Activated CD8-positive, alpha-beta memory T cell treated with anti-CD3 and anti-CD28 coated beads, Interleukin-2, amount 10 ng/mL, durations not matched to agents 7 days and 5 days (primary cell): Measurements from ENCODE around the gene YIF1A. TPM values are rescaled to one million over a fixed set of nuclear protein-coding genes. Genes with fewer than 3 reads are reported as not detected.
A peak's percentile ranks its signal among the peaks of the same experiment; 100 is the strongest.

ENCODE experiments used
- ATAC-seq: fragments of 150-1000 bp; cut with Tn5 transposase; one replicate; pipeline ENCODE4 v1.10.0; 2021; ENCODE audit warnings: moderate library complexity
- CTCF ChIA-PET: fragments of 350-600 bp; sonication (Branson Sonifier 250); formaldehyde crosslinking; loops from one replicate; lab custom pipeline; 2021; ENCODE audit warnings: antibody characterized with exemption; lab: Charles Lee
- DNase-seq: peaks from one replicate; pipeline ENCODE4 v3.0.0-alpha.2; 2020
- H3K27ac Mint-ChIP-seq: one replicate; pipeline ENCODE4 v1.8.0; 2021; ENCODE audit warnings: mild to moderate bottlenecking, mixed read lengths
- H3K27me3 Mint-ChIP-seq: one replicate; pipeline ENCODE4 v1.8.0; 2021; ENCODE audit warnings: mixed read lengths
- H3K36me3 Mint-ChIP-seq: one replicate; pipeline ENCODE4 v1.8.0; 2021; ENCODE audit warnings: mild to moderate bottlenecking, mixed read lengths
- H3K4me1 Mint-ChIP-seq: one replicate; pipeline ENCODE4 v1.8.0; 2021; ENCODE audit warnings: mixed read lengths
- H3K4me3 Mint-ChIP-seq: one replicate; pipeline ENCODE4 v1.8.0; 2021; ENCODE audit warnings: mild to moderate bottlenecking, moderate library complexity, mixed read lengths
- H3K9me3 Mint-ChIP-seq: one replicate; pipeline ENCODE4 v1.8.0; 2022; ENCODE audit warnings: low read depth, mixed read lengths
- total RNA-seq, 2 experiments: library from RNA; stranded (reverse); gene quantifications; one replicate each; pipeline ENCODE4 v1.2.3, GENCODE V29; 2021

Gene YIF1A
- total RNA-seq, 2 experiments from 2014 or later: 56.5 to 73.9 TPM

- no peak for ATAC-seq
- no peak overlapping the region for H3K4me3 Mint-ChIP-seq
- peaks cover 34% of the 10 kb centered on the region for H3K4me1 Mint-ChIP-seq
- no peak overlapping the region for H3K27ac Mint-ChIP-seq
- H3K9me3 Mint-ChIP-seq: no peaks in the 10 kb centered on the region
- H3K36me3 Mint-ChIP-seq: peaks cover 3% of the 10 kb centered on the region
- no peak for DNase-seq
- CTCF ChIA-PET: interaction anchor here (1.6 to 8.7 kb wide), 2 partner anchors 20 to 54 kb away, joined by 6 to 174 read pairs; no protein-coding TSS in a partner anchor
- no peaks in the 10 kb centered on the region for H3K27me3 Mint-ChIP-seq
Measured at GRCh38 chr11:66331542-66332370, 42.8 kb upstream of the YIF1A start.

GRCh38 chr11:66330931-66331330 lies 42.0 kb upstream of the YIF1A start:
- Mint-ChIP-seq H3K4me3 (no peak overlapping the region), H3K9me3 (no peaks in the 10 kb centered on the region), H3K27me3 (no peaks in the 10 kb centered on the region), H3K4me1 (peaks cover 33% of the 10 kb centered on the region), H3K27ac (no peak overlapping the region), H3K36me3 (no peaks in the 10 kb centered on the region)
- CTCF ChIA-PET: interaction anchor here (0.9 to 8.7 kb wide), 6 partner anchors 13 to 58 kb away, joined by 3 to 174 read pairs (median 8); partner anchors contain the start of genes B4GAT1 and CD248
- DNase-seq: no peak
- ATAC-seq: no peak

DNA sequence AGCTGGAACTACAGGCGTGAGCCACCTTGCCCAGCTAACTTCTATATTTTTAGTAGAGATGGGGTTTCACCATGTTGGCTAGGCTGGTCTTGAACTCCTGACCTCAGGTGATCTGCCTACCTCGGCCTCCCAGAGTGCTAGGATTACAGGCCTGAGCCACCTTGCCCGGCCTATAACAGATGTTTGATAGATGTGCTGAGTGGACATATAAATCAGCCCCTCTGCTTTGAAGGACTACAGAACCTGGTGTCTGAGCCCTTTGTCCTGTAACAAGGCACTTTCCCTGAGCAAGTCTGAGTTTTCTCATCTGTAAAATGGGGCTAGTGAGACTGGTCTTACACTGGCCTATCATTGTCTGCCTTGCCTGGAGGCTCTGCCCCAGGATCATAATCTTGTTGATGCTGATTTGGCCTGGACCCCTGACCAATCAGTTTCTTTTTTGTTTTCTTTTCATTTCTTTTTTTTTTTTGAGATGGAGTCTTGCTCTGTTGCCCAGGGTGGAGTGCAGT lies 40.3 kb upstream of the YIF1A start:
- peak overlapping the region; percentile 81 for H3K27ac Mint-ChIP-seq
- no peaks in the 10 kb centered on the region for H3K36me3 Mint-ChIP-seq
- no peaks in the 10 kb centered on the region for H3K9me3 Mint-ChIP-seq
- CTCF ChIA-PET: interaction anchor here (0.8 to 8.7 kb wide), 10 partner anchors 10 to 107 kb away, joined by 3 to 174 read pairs (median 5); partner anchors contain the start of genes B4GAT1 and CD248
- no peak for DNase-seq
- ATAC-seq: no peak
- H3K27me3 Mint-ChIP-seq: no peaks in the 10 kb centered on the region
- no peak overlapping the region for H3K4me3 Mint-ChIP-seq
- peaks cover 45% of the 10 kb centered on the region for H3K4me1 Mint-ChIP-seq

GRCh38 chr11:66328302-66329144 lies 39.6 kb upstream of the YIF1A start:
- ATAC-seq: peak; percentile 85

DNA sequence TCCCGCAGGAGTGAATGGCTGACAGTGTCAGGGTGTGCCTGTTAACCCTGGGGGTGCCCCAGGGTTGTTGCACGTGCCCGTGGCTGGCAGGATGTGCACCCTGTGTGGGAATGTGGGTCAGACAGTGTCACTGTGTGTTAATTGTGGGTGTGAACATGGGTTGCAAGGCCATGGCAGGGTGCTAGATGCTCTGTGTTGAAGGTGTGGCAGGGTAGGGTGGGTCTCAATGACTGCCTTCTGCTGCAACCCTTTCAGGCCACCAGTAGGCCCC lies 39.0 kb upstream of the YIF1A start:
- DNase-seq: peak; percentile 79
- Mint-ChIP-seq H3K27ac (peak overlapping the region; percentile 81), H3K36me3 (no peaks in the 10 kb centered on the region), H3K9me3 (no peaks in the 10 kb centered on the region), H3K27me3 (no peaks in the 10 kb centered on the region), H3K4me3 (no peak overlapping the region), H3K4me1 (peaks cover 51% of the 10 kb centered on the region)
- peak; percentile 63 for ATAC-seq
- CTCF ChIA-PET: no interaction called here

More at GRCh38 chr11:66328302-66329144, 39.6 kb upstream of the YIF1A start:
- Mint-ChIP-seq H3K27ac (peak overlapping the region; percentile 81), H3K9me3 (no peaks in the 10 kb centered on the region), H3K27me3 (no peaks in the 10 kb centered on the region), H3K4me1 (peaks cover 51% of the 10 kb centered on the region), H3K4me3 (peak overlapping the region; percentile 10), H3K36me3 (no peaks in the 10 kb centered on the region)
- peak; percentile 89 for DNase-seq
- CTCF ChIA-PET: interaction anchor here (0.8 to 8.7 kb wide), 9 partner anchors 11 to 106 kb away, joined by 3 to 174 read pairs (median 5); partner anchors contain the start of genes B4GAT1 and CD248

DNA sequence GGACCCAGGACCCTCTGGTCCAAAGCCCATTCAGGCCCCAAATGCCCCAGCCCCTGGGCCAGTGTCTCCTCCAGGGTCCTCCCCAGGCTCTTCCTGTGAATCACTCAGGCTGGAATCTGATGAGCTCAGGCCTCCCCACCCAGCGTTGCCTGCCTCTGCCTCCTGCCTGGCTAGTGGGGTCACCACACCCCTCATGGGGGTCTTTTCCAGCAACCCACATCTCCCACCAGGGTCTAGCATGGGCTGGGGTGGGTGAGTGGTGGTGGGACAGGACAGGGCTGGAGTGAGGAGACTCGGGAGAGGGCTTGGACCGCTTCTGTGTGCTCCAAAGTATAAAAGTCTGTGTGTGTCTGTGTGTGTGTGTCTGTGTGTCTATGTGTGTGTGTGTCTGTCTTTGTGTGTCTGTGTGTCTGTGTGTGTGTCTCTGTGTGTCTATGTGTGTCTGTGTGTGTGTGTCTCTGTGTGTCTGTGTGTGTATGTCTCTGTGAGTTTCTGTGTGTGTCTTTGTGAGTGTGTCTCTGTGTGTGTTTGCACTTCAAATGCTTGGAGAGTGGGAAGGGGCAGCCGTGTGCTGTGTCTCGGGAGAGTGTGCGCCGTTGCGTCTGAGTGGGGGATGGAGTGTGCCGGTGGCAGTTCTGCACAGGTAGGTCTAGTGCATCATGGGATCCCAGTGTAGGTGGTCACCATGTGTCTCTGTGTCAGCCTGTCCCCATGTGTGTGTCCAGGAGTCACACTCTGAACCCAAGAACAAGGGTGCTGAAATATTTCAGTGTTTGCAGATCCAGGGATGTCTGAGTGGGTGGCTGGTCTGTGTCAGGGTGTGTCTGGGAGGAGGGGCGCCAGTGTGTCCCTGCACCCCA lies 38.5 kb upstream of the YIF1A start:
- H3K36me3 Mint-ChIP-seq: no peaks in the 10 kb centered on the region
- peaks cover 52% of the 10 kb centered on the region for H3K4me1 Mint-ChIP-seq
- no peaks in the 10 kb centered on the region for H3K27me3 Mint-ChIP-seq
- ATAC-seq: no peak
- no peaks in the 10 kb centered on the region for H3K9me3 Mint-ChIP-seq
- no peak for DNase-seq
- CTCF ChIA-PET: interaction anchor here (1.2 to 3.7 kb wide), 5 partner anchors 10 to 62 kb away, joined by 4 to 75 read pairs (median 4); partner anchors contain the start of gene CD248
- H3K4me3 Mint-ChIP-seq: no peak overlapping the region
- H3K27ac Mint-ChIP-seq: peak overlapping the region; percentile 81

GRCh38 chr11:66326261-66327111 lies 37.5 kb upstream of the YIF1A start:
- Mint-ChIP-seq H3K27me3 (no peaks in the 10 kb centered on the region), H3K36me3 (no peaks in the 10 kb centered on the region), H3K4me1 (peaks cover 54% of the 10 kb centered on the region), H3K27ac (peak overlapping the region; percentile 92), H3K4me3 (peak overlapping the region; percentile 12), H3K9me3 (no peaks in the 10 kb centered on the region)
- ATAC-seq: peak; percentile 56
- CTCF ChIA-PET: interaction anchor here (1.0 to 3.7 kb wide), 6 partner anchors 9 to 62 kb away, joined by 4 to 75 read pairs (median 4); partner anchors contain the start of genes B4GAT1 and CD248
- peak; percentile 82 for DNase-seq

DNA sequence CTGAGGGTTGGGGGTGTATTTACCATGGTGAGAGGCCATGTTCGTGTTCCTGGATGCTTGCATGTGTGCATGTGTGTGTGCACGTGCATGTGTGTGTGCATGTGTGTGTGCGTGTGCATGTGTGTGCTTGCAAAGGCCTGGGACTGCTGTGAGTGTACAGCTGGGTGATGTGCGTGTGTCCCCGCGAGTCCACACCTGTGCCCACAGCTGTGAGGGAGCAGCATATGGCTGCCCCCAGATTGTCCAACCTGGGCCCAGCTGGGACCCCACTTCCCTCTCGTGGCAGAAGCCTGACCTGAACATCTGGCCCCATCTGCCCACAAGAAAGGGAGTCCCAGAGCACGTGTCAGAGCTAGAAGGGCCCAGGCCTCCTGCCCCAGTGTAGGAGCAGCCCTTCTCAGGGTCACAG lies 36.3 kb upstream of the YIF1A start:
- DNase-seq (no peak), ATAC-seq (no peak)
- Mint-ChIP-seq H3K36me3 (peaks cover 1% of the 10 kb centered on the region), H3K4me3 (no peak overlapping the region), H3K4me1 (peaks cover 55% of the 10 kb centered on the region), H3K9me3 (peaks cover 1% of the 10 kb centered on the region), H3K27ac (peak overlapping the region; percentile 92), H3K27me3 (no peaks in the 10 kb centered on the region)
- CTCF ChIA-PET: interaction anchor here (3.7 kb wide), 1 partner anchor 14 kb away, joined by 75 read pairs; no protein-coding TSS in a partner anchor

GRCh38 chr11:66324664-66325063 lies 35.7 kb upstream of the YIF1A start:
- peaks cover 58% of the 10 kb centered on the region for H3K4me1 Mint-ChIP-seq
- ATAC-seq (no peak), DNase-seq (no peak)
- CTCF ChIA-PET: interaction anchor here (3.7 kb wide), 1 partner anchor 13 kb away, joined by 75 read pairs; no protein-coding TSS in a partner anchor
- H3K27ac Mint-ChIP-seq: peak overlapping the region; percentile 40
- no peak overlapping the region for H3K4me3 Mint-ChIP-seq
- H3K36me3 Mint-ChIP-seq: peaks cover 5% of the 10 kb centered on the region
- peaks cover 2% of the 10 kb centered on the region for H3K9me3 Mint-ChIP-seq
- no peaks in the 10 kb centered on the region for H3K27me3 Mint-ChIP-seq

DNA sequence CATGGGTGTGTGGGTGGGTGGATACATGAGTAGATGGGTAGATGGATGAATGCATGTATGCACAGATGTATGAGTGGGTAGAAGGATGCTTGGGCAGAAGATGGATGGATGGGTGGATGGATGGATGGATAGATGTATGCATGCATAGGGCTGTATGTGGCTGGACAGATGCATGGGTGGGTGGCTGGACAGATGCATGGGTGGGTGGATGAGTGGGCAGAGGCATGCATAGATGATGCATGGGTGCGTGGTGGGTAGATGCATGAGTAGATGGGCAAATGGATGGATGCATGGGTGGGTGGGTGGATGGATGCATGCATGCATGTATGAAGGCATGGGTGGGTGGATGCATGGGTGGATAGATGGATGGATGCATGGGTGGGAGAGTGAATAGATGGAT lies 34.7 kb upstream of the YIF1A start:
- H3K4me3 Mint-ChIP-seq: no peak overlapping the region
- peaks cover 12% of the 10 kb centered on the region for H3K36me3 Mint-ChIP-seq
- CTCF ChIA-PET: interaction anchor here (3.7 kb wide), 1 partner anchor 12 kb away, joined by 75 read pairs; no protein-coding TSS in a partner anchor
- DNase-seq: no peak
- peaks cover 63% of the 10 kb centered on the region for H3K4me1 Mint-ChIP-seq
- ATAC-seq: no peak
- no peaks in the 10 kb centered on the region for H3K27me3 Mint-ChIP-seq
- H3K9me3 Mint-ChIP-seq: peaks cover 2% of the 10 kb centered on the region
- no peak overlapping the region for H3K27ac Mint-ChIP-seq

DNA sequence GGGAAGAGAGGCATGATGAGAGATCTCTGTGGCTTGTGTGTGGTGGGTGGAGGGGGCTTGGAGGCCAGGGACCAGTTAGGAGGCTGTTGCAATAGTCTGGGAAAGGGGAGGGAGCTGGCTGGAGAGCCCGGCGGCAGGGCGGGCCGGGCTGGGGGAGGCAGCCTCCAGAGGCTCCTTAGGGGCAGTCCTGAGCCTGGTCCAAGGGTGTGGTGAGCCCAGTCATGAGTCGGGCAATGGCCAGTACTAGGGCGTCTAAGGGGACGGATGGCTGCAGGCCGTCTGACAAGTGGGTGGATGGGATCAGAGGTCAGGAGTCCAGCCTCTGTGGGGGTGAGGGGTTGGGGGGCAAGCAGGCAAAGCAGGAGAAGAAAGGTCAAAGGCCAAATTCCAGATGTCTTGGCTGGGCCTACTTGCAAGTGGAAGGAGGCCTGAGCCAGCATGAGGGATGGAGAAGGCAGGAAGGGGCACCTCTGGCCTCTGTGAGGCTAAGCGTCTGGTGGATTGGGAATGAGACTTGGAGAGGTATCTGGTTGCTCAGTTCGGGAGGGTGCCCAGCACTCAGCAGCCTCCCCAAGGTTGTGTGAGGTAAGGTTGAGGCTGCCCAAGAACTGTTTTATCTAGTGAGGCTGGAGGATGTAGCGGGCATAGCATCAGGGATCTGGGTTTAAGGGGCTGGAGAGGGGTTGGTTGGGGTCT lies 33.9 kb upstream of the YIF1A start:
- Mint-ChIP-seq H3K4me3 (no peak overlapping the region), H3K27me3 (no peaks in the 10 kb centered on the region), H3K9me3 (peaks cover 2% of the 10 kb centered on the region), H3K27ac (no peak overlapping the region), H3K4me1 (peaks cover 63% of the 10 kb centered on the region), H3K36me3 (peaks cover 13% of the 10 kb centered on the region)
- no peak for DNase-seq
- no peak for ATAC-seq
- CTCF ChIA-PET: interaction anchor here (2.0 kb wide), 1 partner anchor 11 kb away, joined by 17 read pairs; no protein-coding TSS in a partner anchor
